WTC11 (cell line): ENCODE data around the gene ARHGEF1. TPM values are rescaled to one million over a fixed set of nuclear protein-coding genes. Genes with fewer than 3 reads are reported as not detected.
A peak's percentile ranks its signal among the peaks of the same experiment; 100 is the strongest.

Experiments used
- FOXP1 ChIP-seq: sonication (generic); formaldehyde crosslinking; IDR thresholded peaks from 2 replicates; pipeline ENCODE4 v1.8.0; 2022; ENCODE audit warnings: missing genetic modification reagents, mild to moderate bottlenecking, moderate library complexity, borderline replicate concordance
- GTF2I ChIP-seq: fragments of 250-450 bp; sonication (Bioruptor Pico); conservative IDR thresholded peaks from 2 replicates; pipeline ENCODE4 v1.4.0; 2021; ENCODE audit warnings: mild to moderate bottlenecking
- IRF2 ChIP-seq: sonication (generic); formaldehyde crosslinking; IDR thresholded peaks from 2 replicates; pipeline ENCODE4 v1.8.0; 2022; ENCODE audit warnings: low read depth, missing genetic modification reagents, borderline replicate concordance
- JAZF1 ChIP-seq: fragments of 250-450 bp; sonication (Bioruptor Pico); IDR thresholded peaks from 2 replicates; pipeline ENCODE4 v1.9.0; 2021; ENCODE audit warnings: moderate library complexity, mild to moderate bottlenecking, inconsistent platforms
- MYBL2 ChIP-seq: sonication (generic); formaldehyde crosslinking; IDR thresholded peaks from 2 replicates; pipeline ENCODE4 v1.8.1; 2023; ENCODE audit warnings: mild to moderate bottlenecking, moderate library complexity, missing genetic modification reagents
- NFYB ChIP-seq: sonication (generic); formaldehyde crosslinking; conservative IDR thresholded peaks from 2 replicates; pipeline ENCODE4 v1.8.0; 2022; ENCODE audit warnings: low read depth, missing genetic modification reagents
- NR2C2 ChIP-seq: sonication (generic); formaldehyde crosslinking; IDR thresholded peaks from 2 replicates; pipeline ENCODE4 v1.8.0; 2022; ENCODE audit warnings: mild to moderate bottlenecking, missing genetic modification reagents
- SP1 ChIP-seq: sonication (generic); formaldehyde crosslinking; conservative IDR thresholded peaks from 2 replicates; pipeline ENCODE4 v1.8.1; 2022; ENCODE audit warnings: missing genetic modification reagents
- TCF7 ChIP-seq: sonication (generic); formaldehyde crosslinking; IDR thresholded peaks from 2 replicates; pipeline ENCODE4 v1.8.0; 2022; ENCODE audit warnings: mild to moderate bottlenecking, low read depth, missing genetic modification reagents, moderate library complexity
- ZBTB21 ChIP-seq: sonication (generic); formaldehyde crosslinking; IDR thresholded peaks from 2 replicates; pipeline ENCODE4 v1.8.1; 2023; ENCODE audit warnings: mild to moderate bottlenecking, missing genetic modification reagents, borderline replicate concordance
- ZNF263 ChIP-seq: sonication (generic); formaldehyde crosslinking; IDR thresholded peaks from 2 replicates; pipeline ENCODE4 v1.8.1; 2022; ENCODE audit warnings: low read depth, mild to moderate bottlenecking, moderate library complexity, missing genetic modification reagents
- ZNF317 ChIP-seq: sonication (generic); formaldehyde crosslinking; IDR thresholded peaks from 2 replicates; pipeline ENCODE4 v1.8.1; 2023; ENCODE audit warnings: low read depth, mild to moderate bottlenecking, moderate library complexity, missing genetic modification reagents, borderline replicate concordance
- ZNF396 ChIP-seq: fragments of 250-450 bp; sonication (Bioruptor Pico); IDR thresholded peaks from 2 replicates; pipeline ENCODE4 v1.8.0; 2021; ENCODE audit warnings: mild to moderate bottlenecking, moderate library complexity, borderline replicate concordance
- total RNA-seq: library from RNA; stranded (reverse); gene quantifications from 3 replicates; pipeline ENCODE4 v1.2.3, GENCODE V29; 2021
- TF ChIP-seq, protein P1 (sequence below): sonication (generic); formaldehyde crosslinking; IDR thresholded peaks from 2 replicates; pipeline ENCODE4 v1.8.0; 2023; ENCODE audit warnings: missing genetic modification reagents
- TF ChIP-seq, protein P2 (sequence below): sonication (generic); formaldehyde crosslinking; IDR thresholded peaks from 2 replicates; pipeline ENCODE4 v1.8.0; 2022; ENCODE audit warnings: mild to moderate bottlenecking, missing genetic modification reagents
- TF ChIP-seq, protein P3 (sequence below): sonication (generic); formaldehyde crosslinking; IDR thresholded peaks from 2 replicates; pipeline ENCODE4 v1.8.0; 2022; ENCODE audit warnings: mild to moderate bottlenecking, missing genetic modification reagents
- TF ChIP-seq, protein P4 (sequence below): fragments of 250-450 bp; sonication (Bioruptor Pico); IDR thresholded peaks from 2 replicates; pipeline ENCODE4 v1.9.0; 2021; ENCODE audit warnings: moderate library complexity, mild to moderate bottlenecking, inconsistent platforms, borderline replicate concordance
- TF ChIP-seq, protein P5 (sequence below): fragments of 250-450 bp; sonication (Bioruptor Pico); IDR thresholded peaks from 2 replicates; pipeline ENCODE4 v1.9.0; 2021; ENCODE audit warnings: mild to moderate bottlenecking
- TF ChIP-seq, protein P6 (sequence below): fragments of 250-450 bp; sonication (Bioruptor Pico); IDR thresholded peaks from 2 replicates; pipeline ENCODE4 v1.9.0; 2021; ENCODE audit warnings: mild to moderate bottlenecking, borderline replicate concordance
- TF ChIP-seq, protein P7 (sequence below): sonication (generic); formaldehyde crosslinking; IDR thresholded peaks from 2 replicates; pipeline ENCODE4 v1.8.1; 2022; ENCODE audit warnings: low read depth, missing genetic modification reagents, borderline replicate concordance
- TF ChIP-seq, protein P8 (sequence below): sonication (generic); formaldehyde crosslinking; IDR thresholded peaks from 2 replicates; pipeline ENCODE4 v1.8.1; 2023; ENCODE audit warnings: mild to moderate bottlenecking, missing genetic modification reagents, moderate library complexity
- TF ChIP-seq, protein P9 (sequence below): sonication (generic); formaldehyde crosslinking; IDR thresholded peaks from 2 replicates; pipeline ENCODE4 v1.8.1; 2023; ENCODE audit warnings: mild to moderate bottlenecking, missing genetic modification reagents, moderate library complexity

Gene ARHGEF1
- total RNA-seq, 1 experiment from 2014 or later = 102 TPM

DNA sequence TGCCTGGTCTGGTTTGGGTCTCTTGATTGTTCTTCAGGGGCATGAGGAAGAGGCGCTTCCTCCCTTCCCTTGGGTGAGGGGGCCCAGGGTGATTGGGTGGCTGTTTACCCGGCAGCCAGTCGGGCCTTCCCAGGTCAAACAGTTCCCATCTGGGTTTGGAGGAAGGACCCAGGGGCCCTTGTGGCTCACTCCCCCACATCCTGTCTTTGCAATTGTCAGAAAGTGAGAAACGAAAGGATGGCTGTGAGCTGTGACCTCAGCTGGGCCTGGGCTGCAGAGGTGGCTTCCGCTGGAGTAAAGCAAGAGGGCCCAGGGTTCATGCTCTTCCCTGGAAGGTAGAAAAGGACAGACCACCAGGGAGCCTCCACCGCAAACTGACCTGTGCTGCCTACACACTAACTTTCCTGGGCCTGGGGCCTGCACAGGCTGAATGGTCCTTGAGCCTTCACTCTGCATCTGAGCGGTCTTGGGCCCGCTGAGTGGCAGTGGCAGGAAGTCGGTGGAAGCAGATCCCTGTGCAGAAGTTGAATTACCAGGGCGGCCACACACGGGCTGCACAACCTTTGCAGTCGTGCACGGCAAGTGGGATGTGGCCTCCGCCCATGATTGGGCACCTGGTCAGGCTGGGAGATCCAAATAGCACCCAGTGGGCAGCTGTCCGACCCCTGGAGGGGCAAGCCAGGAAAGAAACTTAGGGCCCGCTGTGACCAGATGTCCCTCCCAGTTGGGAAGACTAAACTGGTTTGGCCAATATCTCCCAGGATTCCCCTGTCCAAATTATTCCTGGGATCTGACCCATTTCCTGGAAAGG lies 11.2 kb upstream of the ARHGEF1 start (continued):
- no peak for TF ChIP-seq ZNF396 (CRISPR knock-in tag)
- TF ChIP-seq TCF7 (CRISPR knock-in tag) = no peak
- TF ChIP-seq, protein P1, sequence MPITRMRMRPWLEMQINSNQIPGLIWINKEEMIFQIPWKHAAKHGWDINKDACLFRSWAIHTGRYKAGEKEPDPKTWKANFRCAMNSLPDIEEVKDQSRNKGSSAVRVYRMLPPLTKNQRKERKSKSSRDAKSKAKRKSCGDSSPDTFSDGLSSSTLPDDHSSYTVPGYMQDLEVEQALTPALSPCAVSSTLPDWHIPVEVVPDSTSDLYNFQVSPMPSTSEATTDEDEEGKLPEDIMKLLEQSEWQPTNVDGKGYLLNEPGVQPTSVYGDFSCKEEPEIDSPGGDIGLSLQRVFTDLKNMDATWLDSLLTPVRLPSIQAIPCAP (CRISPR knock-in tag) = no peak
- TF ChIP-seq, protein P2, sequence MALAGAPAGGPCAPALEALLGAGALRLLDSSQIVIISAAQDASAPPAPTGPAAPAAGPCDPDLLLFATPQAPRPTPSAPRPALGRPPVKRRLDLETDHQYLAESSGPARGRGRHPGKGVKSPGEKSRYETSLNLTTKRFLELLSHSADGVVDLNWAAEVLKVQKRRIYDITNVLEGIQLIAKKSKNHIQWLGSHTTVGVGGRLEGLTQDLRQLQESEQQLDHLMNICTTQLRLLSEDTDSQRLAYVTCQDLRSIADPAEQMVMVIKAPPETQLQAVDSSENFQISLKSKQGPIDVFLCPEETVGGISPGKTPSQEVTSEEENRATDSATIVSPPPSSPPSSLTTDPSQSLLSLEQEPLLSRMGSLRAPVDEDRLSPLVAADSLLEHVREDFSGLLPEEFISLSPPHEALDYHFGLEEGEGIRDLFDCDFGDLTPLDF (CRISPR knock-in tag) = no peak
- no peak for TF ChIP-seq NR2C2 (CRISPR knock-in tag)
- TF ChIP-seq ZNF317 (CRISPR knock-in tag) = no peak
- TF ChIP-seq SP1 (CRISPR knock-in tag) = no peak
- no peak for TF ChIP-seq IRF2 (CRISPR knock-in tag)
- no peak for TF ChIP-seq FOXP1 (CRISPR knock-in tag)
- TF ChIP-seq, protein P3, sequence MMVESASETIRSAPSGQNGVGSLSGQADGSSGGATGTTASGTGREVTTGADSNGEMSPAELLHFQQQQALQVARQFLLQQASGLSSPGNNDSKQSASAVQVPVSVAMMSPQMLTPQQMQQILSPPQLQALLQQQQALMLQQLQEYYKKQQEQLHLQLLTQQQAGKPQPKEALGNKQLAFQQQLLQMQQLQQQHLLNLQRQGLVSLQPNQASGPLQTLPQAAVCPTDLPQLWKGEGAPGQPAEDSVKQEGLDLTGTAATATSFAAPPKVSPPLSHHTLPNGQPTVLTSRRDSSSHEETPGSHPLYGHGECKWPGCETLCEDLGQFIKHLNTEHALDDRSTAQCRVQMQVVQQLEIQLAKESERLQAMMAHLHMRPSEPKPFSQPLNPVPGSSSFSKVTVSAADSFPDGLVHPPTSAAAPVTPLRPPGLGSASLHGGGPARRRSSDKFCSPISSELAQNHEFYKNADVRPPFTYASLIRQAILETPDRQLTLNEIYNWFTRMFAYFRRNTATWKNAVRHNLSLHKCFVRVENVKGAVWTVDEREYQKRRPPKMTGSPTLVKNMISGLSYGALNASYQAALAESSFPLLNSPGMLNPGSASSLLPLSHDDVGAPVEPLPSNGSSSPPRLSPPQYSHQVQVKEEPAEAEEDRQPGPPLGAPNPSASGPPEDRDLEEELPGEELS (CRISPR knock-in tag) = 0 out of 2 replicates have a peak, but pooled peaks have one; percentile 46
- no peak for TF ChIP-seq NFYB (CRISPR knock-in tag)
- TF ChIP-seq GTF2I = no peak
- 0 out of 2 replicates have a peak, but pooled peaks have one; percentile 16 for TF ChIP-seq ZBTB21
- no peak for TF ChIP-seq ZNF263
- TF ChIP-seq, protein P4, sequence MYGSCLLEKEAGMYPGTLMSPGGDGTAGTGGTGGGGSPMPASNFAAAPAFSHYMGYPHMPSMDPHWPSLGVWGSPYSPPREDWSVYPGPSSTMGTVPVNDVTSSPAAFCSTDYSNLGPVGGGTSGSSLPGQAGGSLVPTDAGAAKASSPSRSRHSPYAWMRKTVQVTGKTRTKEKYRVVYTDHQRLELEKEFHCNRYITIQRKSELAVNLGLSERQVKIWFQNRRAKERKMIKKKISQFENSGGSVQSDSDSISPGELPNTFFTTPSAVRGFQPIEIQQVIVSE (CRISPR knock-in tag) = no peak
- no peak for TF ChIP-seq MYBL2 (CRISPR knock-in tag)
- no peak for TF ChIP-seq JAZF1
- TF ChIP-seq, protein P5, sequence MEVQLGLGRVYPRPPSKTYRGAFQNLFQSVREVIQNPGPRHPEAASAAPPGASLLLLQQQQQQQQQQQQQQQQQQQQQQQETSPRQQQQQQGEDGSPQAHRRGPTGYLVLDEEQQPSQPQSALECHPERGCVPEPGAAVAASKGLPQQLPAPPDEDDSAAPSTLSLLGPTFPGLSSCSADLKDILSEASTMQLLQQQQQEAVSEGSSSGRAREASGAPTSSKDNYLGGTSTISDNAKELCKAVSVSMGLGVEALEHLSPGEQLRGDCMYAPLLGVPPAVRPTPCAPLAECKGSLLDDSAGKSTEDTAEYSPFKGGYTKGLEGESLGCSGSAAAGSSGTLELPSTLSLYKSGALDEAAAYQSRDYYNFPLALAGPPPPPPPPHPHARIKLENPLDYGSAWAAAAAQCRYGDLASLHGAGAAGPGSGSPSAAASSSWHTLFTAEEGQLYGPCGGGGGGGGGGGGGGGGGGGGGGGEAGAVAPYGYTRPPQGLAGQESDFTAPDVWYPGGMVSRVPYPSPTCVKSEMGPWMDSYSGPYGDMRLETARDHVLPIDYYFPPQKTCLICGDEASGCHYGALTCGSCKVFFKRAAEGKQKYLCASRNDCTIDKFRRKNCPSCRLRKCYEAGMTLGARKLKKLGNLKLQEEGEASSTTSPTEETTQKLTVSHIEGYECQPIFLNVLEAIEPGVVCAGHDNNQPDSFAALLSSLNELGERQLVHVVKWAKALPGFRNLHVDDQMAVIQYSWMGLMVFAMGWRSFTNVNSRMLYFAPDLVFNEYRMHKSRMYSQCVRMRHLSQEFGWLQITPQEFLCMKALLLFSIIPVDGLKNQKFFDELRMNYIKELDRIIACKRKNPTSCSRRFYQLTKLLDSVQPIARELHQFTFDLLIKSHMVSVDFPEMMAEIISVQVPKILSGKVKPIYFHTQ (CRISPR knock-in tag) = peak; percentile 87
- TF ChIP-seq, protein P6, sequence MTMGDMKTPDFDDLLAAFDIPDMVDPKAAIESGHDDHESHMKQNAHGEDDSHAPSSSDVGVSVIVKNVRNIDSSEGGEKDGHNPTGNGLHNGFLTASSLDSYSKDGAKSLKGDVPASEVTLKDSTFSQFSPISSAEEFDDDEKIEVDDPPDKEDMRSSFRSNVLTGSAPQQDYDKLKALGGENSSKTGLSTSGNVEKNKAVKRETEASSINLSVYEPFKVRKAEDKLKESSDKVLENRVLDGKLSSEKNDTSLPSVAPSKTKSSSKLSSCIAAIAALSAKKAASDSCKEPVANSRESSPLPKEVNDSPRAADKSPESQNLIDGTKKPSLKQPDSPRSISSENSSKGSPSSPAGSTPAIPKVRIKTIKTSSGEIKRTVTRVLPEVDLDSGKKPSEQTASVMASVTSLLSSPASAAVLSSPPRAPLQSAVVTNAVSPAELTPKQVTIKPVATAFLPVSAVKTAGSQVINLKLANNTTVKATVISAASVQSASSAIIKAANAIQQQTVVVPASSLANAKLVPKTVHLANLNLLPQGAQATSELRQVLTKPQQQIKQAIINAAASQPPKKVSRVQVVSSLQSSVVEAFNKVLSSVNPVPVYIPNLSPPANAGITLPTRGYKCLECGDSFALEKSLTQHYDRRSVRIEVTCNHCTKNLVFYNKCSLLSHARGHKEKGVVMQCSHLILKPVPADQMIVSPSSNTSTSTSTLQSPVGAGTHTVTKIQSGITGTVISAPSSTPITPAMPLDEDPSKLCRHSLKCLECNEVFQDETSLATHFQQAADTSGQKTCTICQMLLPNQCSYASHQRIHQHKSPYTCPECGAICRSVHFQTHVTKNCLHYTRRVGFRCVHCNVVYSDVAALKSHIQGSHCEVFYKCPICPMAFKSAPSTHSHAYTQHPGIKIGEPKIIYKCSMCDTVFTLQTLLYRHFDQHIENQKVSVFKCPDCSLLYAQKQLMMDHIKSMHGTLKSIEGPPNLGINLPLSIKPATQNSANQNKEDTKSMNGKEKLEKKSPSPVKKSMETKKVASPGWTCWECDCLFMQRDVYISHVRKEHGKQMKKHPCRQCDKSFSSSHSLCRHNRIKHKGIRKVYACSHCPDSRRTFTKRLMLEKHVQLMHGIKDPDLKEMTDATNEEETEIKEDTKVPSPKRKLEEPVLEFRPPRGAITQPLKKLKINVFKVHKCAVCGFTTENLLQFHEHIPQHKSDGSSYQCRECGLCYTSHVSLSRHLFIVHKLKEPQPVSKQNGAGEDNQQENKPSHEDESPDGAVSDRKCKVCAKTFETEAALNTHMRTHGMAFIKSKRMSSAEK = no peak; the same call in 1 of the 2 replicates
- TF ChIP-seq, protein P7, sequence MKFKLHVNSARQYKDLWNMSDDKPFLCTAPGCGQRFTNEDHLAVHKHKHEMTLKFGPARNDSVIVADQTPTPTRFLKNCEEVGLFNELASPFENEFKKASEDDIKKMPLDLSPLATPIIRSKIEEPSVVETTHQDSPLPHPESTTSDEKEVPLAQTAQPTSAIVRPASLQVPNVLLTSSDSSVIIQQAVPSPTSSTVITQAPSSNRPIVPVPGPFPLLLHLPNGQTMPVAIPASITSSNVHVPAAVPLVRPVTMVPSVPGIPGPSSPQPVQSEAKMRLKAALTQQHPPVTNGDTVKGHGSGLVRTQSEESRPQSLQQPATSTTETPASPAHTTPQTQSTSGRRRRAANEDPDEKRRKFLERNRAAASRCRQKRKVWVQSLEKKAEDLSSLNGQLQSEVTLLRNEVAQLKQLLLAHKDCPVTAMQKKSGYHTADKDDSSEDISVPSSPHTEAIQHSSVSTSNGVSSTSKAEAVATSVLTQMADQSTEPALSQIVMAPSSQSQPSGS (CRISPR knock-in tag) = no peak
- TF ChIP-seq, protein P8, sequence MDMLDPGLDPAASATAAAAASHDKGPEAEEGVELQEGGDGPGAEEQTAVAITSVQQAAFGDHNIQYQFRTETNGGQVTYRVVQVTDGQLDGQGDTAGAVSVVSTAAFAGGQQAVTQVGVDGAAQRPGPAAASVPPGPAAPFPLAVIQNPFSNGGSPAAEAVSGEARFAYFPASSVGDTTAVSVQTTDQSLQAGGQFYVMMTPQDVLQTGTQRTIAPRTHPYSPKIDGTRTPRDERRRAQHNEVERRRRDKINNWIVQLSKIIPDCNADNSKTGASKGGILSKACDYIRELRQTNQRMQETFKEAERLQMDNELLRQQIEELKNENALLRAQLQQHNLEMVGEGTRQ (CRISPR knock-in tag) = no peak
- TF ChIP-seq, protein P9, sequence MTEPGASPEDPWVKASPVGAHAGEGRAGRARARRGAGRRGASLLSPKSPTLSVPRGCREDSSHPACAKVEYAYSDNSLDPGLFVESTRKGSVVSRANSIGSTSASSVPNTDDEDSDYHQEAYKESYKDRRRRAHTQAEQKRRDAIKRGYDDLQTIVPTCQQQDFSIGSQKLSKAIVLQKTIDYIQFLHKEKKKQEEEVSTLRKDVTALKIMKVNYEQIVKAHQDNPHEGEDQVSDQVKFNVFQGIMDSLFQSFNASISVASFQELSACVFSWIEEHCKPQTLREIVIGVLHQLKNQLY (CRISPR knock-in tag) = no peak
